T-helper 22 cell (primary cell): ENCODE results near the gene JOSD2.
"Not testable (repeated sequence)": the region's sequence is repeated elsewhere in the genome, so short reads cannot be mapped to it uniquely, and the experiment has no call there.

Experiments
- DNase-seq: peaks from one replicate; pipeline ENCODE4 v3.0.0-alpha.2; 2020; ENCODE audit warnings: low read depth

JOSD2 gene

GRCh38 chr19:50547385-50548190 lies 36.6 kb upstream of the JOSD2 start:
- DNase-seq, result no peak

GRCh38 chr19:50546527-50547221 lies 35.7 kb upstream of the JOSD2 start:
- no peak for DNase-seq

- DNase-seq, result no peak
These were observed 32.0 kb upstream of the JOSD2 start for GRCh38 chr19:50542943-50543342.

GRCh38 chr19:50537769-50538230 lies 26.8 kb upstream of the JOSD2 start:
- DNase-seq, result peak; percentile 18

GRCh38 chr19:50537306-50537685 lies 26.3 kb upstream of the JOSD2 start:
- DNase-seq, result no peak

- DNase-seq, result no peak
These were observed 25.8 kb upstream of the JOSD2 start for GRCh38 chr19:50536662-50537305.

- DNase-seq, result no peak
These were observed 24.7 kb upstream of the JOSD2 start for GRCh38 chr19:50535672-50536187.

- no peak for DNase-seq
These were observed 23.5 kb upstream of the JOSD2 start for GRCh38 chr19:50534478-50534877.

GRCh38 chr19:50532952-50533351 lies 22.0 kb upstream of the JOSD2 start:
- no peak for DNase-seq

GRCh38 chr19:50531171-50531612 lies 20.2 kb upstream of the JOSD2 start:
- no peak for DNase-seq

- not testable (repeated sequence) for DNase-seq
These were observed 17.1 kb upstream of the JOSD2 start for GRCh38 chr19:50528052-50528451.

GRCh38 chr19:50522881-50523280 lies 11.9 kb upstream of the JOSD2 start:
- no peak for DNase-seq

GRCh38 chr19:50520822-50521465 lies 10.0 kb upstream of the JOSD2 start:
- no peak for DNase-seq

- no peak for DNase-seq
These were observed 8.1 kb upstream of the JOSD2 start for GRCh38 chr19:50519006-50519575.

- DNase-seq, result no peak
These were observed 7.4 kb upstream of the JOSD2 start for GRCh38 chr19:50518091-50519005.

- no peak for DNase-seq
These were observed 6.7 kb upstream of the JOSD2 start for GRCh38 chr19:50517704-50518075.

- no peak for DNase-seq
These were observed 6.1 kb upstream of the JOSD2 start for GRCh38 chr19:50516964-50517703.

GRCh38 chr19:50516456-50516855 lies 5.5 kb upstream of the JOSD2 start:
- DNase-seq, result no peak

- DNase-seq, result no peak
These were observed 4.2 kb upstream of the JOSD2 start for GRCh38 chr19:50515168-50515561.
